Measurements from ENCODE around the gene HACL1.
"Not testable (repeated sequence)": the region's sequence is repeated elsewhere in the genome, so short reads cannot be mapped to it uniquely, and the experiment has no call there.

HACL1 gene

GRCh38 chr3:15604584-15604983 lies 3.2 kb upstream of the HACL1 start:
- H3K36me3 ChIP-seq (ENCODE audit: control insufficient read depth, insufficient read depth, low read length); H3K4me1 ChIP-seq (ENCODE audit: control insufficient read depth, insufficient read depth, low read length); H3K27me3 ChIP-seq (ENCODE audit: control insufficient read depth, insufficient read depth, low read length); H3K27ac ChIP-seq (ENCODE audit: low read length); H3K9me3 ChIP-seq (ENCODE audit: control insufficient read depth, insufficient read depth, low read length); H3K4me3 ChIP-seq (ENCODE audit: low read length); DNase-seq (ENCODE audit: low read depth, low spot score): not testable (repeated sequence)
- no CpG with 5 or more reads among the region's 1 CpG for WGBS (ENCODE audit: insufficient coverage, insufficient read length)

GRCh38 chr3:15602816-15603215 lies 1.4 kb upstream of the HACL1 start:
- not testable (repeated sequence) for H3K9me3 ChIP-seq (ENCODE audit: control insufficient read depth, insufficient read depth, low read length); H3K4me3 ChIP-seq (ENCODE audit: low read length); DNase-seq (ENCODE audit: low read depth, low spot score); H3K4me1 ChIP-seq (ENCODE audit: control insufficient read depth, insufficient read depth, low read length); H3K27me3 ChIP-seq (ENCODE audit: control insufficient read depth, insufficient read depth, low read length); H3K36me3 ChIP-seq (ENCODE audit: control insufficient read depth, insufficient read depth, low read length); H3K27ac ChIP-seq (ENCODE audit: low read length)
- WGBS (ENCODE audit: insufficient coverage, insufficient read length) = no CpG with 5 or more reads among the region's 3 CpGs

DNA sequence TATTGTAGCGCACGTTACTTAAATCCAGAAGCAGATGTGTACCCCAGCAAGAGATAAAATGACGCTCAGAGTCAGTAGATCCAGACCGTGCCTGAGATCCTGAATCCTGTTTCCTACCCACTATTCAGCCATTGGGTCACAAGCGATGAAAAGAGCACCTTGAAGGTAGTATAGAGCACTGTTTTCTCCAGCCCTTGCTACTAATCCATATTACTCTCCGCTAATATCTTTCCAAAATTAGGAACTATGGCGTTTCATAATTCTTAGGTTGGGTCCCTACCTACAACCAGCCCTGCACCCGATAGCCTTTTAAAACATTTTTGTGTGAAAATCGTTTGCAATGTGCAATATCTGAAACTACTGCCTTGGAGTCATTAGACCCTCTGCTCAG lies 772 bp upstream of the HACL1 start:
- WGBS (ENCODE audit: insufficient coverage, insufficient read length) = no CpG with 5 or more reads among the region's 9 CpGs
- H3K27me3 ChIP-seq (ENCODE audit: control insufficient read depth, insufficient read depth, low read length) = no peaks in the 10 kb centered on the region
- H3K27ac ChIP-seq (ENCODE audit: low read length) = no peak overlapping the region
- DNase-seq (ENCODE audit: low read depth, low spot score) = no peak
- no peaks in the 10 kb centered on the region; the same call in 1 of the 2 replicates for H3K4me1 ChIP-seq (ENCODE audit: control insufficient read depth, insufficient read depth, low read length)
- peaks cover 3% of the 10 kb centered on the region; the same call in 1 of the 2 replicates for H3K36me3 ChIP-seq (ENCODE audit: control insufficient read depth, insufficient read depth, low read length)
- peak overlapping the region; percentile 79; the same call in 1 of the 2 replicates for H3K4me3 ChIP-seq (ENCODE audit: low read length)
- no peaks in the 10 kb centered on the region for H3K9me3 ChIP-seq (ENCODE audit: control insufficient read depth, insufficient read depth, low read length)

- Histone ChIP-seq H3K4me1 (ENCODE audit: control insufficient read depth, insufficient read depth, low read length) (no peaks in the 10 kb centered on the region; the same call in 1 of the 2 replicates), H3K27me3 (ENCODE audit: control insufficient read depth, insufficient read depth, low read length) (no peaks in the 10 kb centered on the region), H3K36me3 (ENCODE audit: control insufficient read depth, insufficient read depth, low read length) (peaks cover 3% of the 10 kb centered on the region; the same call in 1 of the 2 replicates), H3K9me3 (ENCODE audit: control insufficient read depth, insufficient read depth, low read length) (no peaks in the 10 kb centered on the region), H3K4me3 (ENCODE audit: low read length) (peak overlapping the region; percentile 79), H3K27ac (ENCODE audit: low read length) (no peak overlapping the region)
- peak; percentile 7 for DNase-seq (ENCODE audit: low read depth, low spot score)
- no CpG with 5 or more reads among the region's 19 CpGs for WGBS (ENCODE audit: insufficient coverage, insufficient read length)
Measured at GRCh38 chr3:15601046-15601398, 347 bp downstream of the HACL1 start.

DNA sequence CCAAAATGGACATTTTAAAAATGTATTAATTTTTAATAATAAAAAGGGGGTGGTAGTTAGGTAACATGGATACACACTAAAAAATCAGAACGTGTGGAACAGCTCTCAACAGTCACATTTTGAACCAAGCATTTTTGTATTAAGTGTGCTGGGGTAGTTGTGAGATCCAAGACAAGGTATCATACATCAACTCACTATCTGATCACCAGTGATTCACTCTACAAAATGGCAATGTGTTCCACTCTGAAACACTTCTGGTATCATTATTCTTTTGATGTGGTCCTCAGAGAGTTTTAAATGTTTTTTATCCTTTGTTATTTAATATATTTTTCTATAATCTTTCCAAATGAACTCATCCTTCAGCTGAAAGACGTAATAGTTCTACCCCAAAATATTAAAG lies 5.4 kb downstream of the HACL1 start:
- Histone ChIP-seq H3K4me1 (ENCODE audit: control insufficient read depth, insufficient read depth, low read length) (no peaks in the 10 kb centered on the region), H3K9me3 (ENCODE audit: control insufficient read depth, insufficient read depth, low read length) (no peaks in the 10 kb centered on the region)
- WGBS (ENCODE audit: insufficient coverage, insufficient read length) = no CpG with 5 or more reads among the region's 2 CpGs

DNA sequence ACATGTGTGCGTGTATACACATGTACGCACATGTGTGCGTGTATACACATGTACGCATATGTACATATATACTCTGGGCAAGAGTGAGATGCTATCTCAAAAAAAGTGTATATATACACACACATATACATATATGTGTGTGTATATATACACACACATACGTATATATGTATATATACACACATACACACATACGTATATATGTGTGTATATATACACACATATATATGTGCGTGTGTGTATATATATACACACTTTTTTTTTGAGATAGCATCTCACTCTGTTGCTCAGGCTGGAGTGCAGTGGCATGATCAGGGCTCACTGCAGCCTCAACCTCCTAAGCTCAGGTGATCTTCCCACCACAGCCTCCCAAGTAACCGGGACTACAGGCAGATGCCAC lies 8.4 kb downstream of the HACL1 start:
- Histone ChIP-seq H3K4me3 (ENCODE audit: low read length) (no peak overlapping the region), H3K36me3 (ENCODE audit: control insufficient read depth, insufficient read depth, low read length) (peaks cover 5% of the 10 kb centered on the region; the same call in 1 of the 2 replicates), H3K9me3 (ENCODE audit: control insufficient read depth, insufficient read depth, low read length) (no peaks in the 10 kb centered on the region), H3K27ac (ENCODE audit: low read length) (no peak overlapping the region), H3K27me3 (ENCODE audit: control insufficient read depth, insufficient read depth, low read length) (no peaks in the 10 kb centered on the region), H3K4me1 (ENCODE audit: control insufficient read depth, insufficient read depth, low read length) (no peaks in the 10 kb centered on the region)
- no CpG with 5 or more reads among the region's 8 CpGs for WGBS (ENCODE audit: insufficient coverage, insufficient read length)
- no peak for DNase-seq (ENCODE audit: low read depth, low spot score)

More for the DNA sequence above, 5.4 kb downstream of the HACL1 start:
- Histone ChIP-seq H3K27me3 (ENCODE audit: control insufficient read depth, insufficient read depth, low read length) (no peaks in the 10 kb centered on the region), H3K4me3 (ENCODE audit: low read length) (no peak overlapping the region), H3K27ac (ENCODE audit: low read length) (no peak overlapping the region), H3K36me3 (ENCODE audit: control insufficient read depth, insufficient read depth, low read length) (peaks cover 5% of the 10 kb centered on the region; the same call in 1 of the 2 replicates)
- DNase-seq (ENCODE audit: low read depth, low spot score) = no peak

DNA sequence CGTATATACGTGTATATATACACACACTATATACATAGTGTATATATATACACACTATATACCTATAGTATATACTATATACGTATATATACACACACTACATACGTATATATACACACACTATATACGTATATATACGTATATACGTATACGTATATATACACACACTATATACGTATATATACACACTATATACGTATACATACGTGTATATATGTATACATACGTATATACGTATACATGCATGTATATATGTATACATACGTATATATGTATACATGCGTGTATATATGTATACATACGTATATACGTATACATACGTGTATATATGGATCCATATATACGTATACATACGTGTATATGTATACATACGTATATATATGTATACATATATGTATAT lies 9.4 kb downstream of the HACL1 start:
- DNase-seq (ENCODE audit: low read depth, low spot score) = no peak
- 97% methylated on average over 9 of the region's 21 CpGs for WGBS (ENCODE audit: insufficient coverage, insufficient read length)
- no peaks in the 10 kb centered on the region for H3K4me1 ChIP-seq (ENCODE audit: control insufficient read depth, insufficient read depth, low read length)
- H3K9me3 ChIP-seq (ENCODE audit: control insufficient read depth, insufficient read depth, low read length) = no peaks in the 10 kb centered on the region
- H3K4me3 ChIP-seq (ENCODE audit: low read length) = no peak overlapping the region
- no peak overlapping the region for H3K27ac ChIP-seq (ENCODE audit: low read length)
- no peaks in the 10 kb centered on the region for H3K27me3 ChIP-seq (ENCODE audit: control insufficient read depth, insufficient read depth, low read length)
- peaks cover 5% of the 10 kb centered on the region; the same call in 1 of the 2 replicates for H3K36me3 ChIP-seq (ENCODE audit: control insufficient read depth, insufficient read depth, low read length)

DNA sequence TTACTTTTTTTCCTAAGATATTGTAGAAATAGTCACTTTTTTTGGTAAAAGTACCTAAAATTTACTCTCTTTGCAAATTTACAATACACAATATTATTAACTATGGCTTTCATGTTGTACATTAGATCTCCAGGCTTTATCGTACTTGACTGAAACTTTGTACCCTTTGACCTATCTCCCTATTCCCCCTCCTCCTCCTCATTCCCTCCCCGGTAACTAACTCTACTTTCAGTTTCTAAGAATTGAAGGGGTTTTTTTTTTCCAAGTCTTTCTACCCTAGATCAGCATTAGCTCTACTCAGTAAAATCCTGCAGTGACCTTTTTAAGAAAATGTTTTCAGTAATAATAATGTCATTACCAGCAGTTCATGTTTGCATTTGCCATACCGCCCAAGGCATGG lies 10.1 kb downstream of the HACL1 start:
- Histone ChIP-seq H3K4me1 (ENCODE audit: control insufficient read depth, insufficient read depth, low read length) (no peaks in the 10 kb centered on the region), H3K9me3 (ENCODE audit: control insufficient read depth, insufficient read depth, low read length) (no peaks in the 10 kb centered on the region), H3K36me3 (ENCODE audit: control insufficient read depth, insufficient read depth, low read length) (peaks cover 5% of the 10 kb centered on the region; the same call in 1 of the 2 replicates), H3K27ac (ENCODE audit: low read length) (no peak overlapping the region), H3K27me3 (ENCODE audit: control insufficient read depth, insufficient read depth, low read length) (no peaks in the 10 kb centered on the region), H3K4me3 (ENCODE audit: low read length) (no peak overlapping the region)
- DNase-seq (ENCODE audit: low read depth, low spot score) = no peak
- no CpG with 5 or more reads among the region's 3 CpGs for WGBS (ENCODE audit: insufficient coverage, insufficient read length)

GRCh38 chr3:15585111-15585845 lies 16.1 kb downstream of the HACL1 start:
- Histone ChIP-seq H3K9me3 (ENCODE audit: control insufficient read depth, insufficient read depth, low read length) (no peaks in the 10 kb centered on the region), H3K4me1 (ENCODE audit: control insufficient read depth, insufficient read depth, low read length) (no peaks in the 10 kb centered on the region), H3K36me3 (ENCODE audit: control insufficient read depth, insufficient read depth, low read length) (peaks cover 5% of the 10 kb centered on the region; the same call in 1 of the 2 replicates), H3K27me3 (ENCODE audit: control insufficient read depth, insufficient read depth, low read length) (no peaks in the 10 kb centered on the region), H3K27ac (ENCODE audit: low read length) (no peak overlapping the region), H3K4me3 (ENCODE audit: low read length) (no peak overlapping the region)
- DNase-seq (ENCODE audit: low read depth, low spot score) = no peak
- 100% methylated on average over 1 of the region's 6 CpGs for WGBS (ENCODE audit: insufficient coverage, insufficient read length)

DNA sequence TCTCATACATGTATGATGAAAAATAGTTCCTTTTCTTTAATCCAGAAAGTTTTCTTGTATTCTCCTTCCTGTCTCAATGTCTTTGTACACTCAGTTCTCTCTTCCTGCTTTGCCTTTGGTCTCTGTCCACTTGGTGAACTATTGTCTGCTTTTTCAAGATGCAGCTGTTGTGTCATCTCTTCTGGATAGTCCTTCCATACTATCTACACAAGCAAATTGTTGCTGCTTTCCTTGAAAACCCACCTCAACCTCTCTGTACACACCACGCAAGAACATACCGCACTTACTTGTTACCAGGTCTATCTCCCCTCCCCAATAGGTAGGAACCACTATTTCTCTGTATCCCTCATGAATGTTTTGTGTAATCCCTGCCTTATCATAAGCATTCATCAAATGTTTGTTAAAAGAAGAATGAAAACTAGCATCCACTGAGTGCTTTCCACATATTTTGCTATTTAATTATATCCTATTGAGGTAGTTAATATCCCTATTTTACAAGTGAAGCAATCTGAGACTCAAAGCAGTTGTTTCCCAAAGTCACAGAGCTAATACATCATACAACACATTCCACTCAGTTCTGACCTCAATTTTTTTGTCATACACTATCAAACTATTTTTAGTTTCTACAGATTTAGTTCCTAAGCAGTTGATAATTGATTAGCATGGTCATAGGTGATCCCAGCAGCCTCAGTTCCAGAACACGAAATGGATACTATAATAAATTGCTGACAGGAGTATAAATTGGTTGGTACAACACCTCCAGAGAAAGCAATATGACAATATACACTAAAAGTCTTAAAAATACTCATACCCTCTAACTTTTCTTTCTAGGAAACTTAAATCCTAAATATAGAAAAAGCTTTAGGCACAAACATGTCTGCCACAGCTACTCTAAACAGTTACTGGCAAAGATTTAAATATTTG lies 19.6 kb downstream of the HACL1 start:
- peaks cover 2% of the 10 kb centered on the region; the same call in 1 of the 2 replicates for H3K36me3 ChIP-seq (ENCODE audit: control insufficient read depth, insufficient read depth, low read length)

More for the DNA sequence above, 19.6 kb downstream of the HACL1 start:
- no CpG with 5 or more reads among the region's 3 CpGs for WGBS (ENCODE audit: insufficient coverage, insufficient read length)
- Histone ChIP-seq H3K27ac (ENCODE audit: low read length) (no peak overlapping the region), H3K27me3 (ENCODE audit: control insufficient read depth, insufficient read depth, low read length) (no peaks in the 10 kb centered on the region), H3K4me3 (ENCODE audit: low read length) (no peak overlapping the region), H3K9me3 (ENCODE audit: control insufficient read depth, insufficient read depth, low read length) (no peaks in the 10 kb centered on the region), H3K4me1 (ENCODE audit: control insufficient read depth, insufficient read depth, low read length) (no peaks in the 10 kb centered on the region)
- DNase-seq (ENCODE audit: low read depth, low spot score) = no peak

Data from iPS DF 6.9 (cell line).